HEK293T (cell line): ENCODE measurements around the gene ARMC10.

ENCODE experiments used
- BHLHE40 ChIP-seq: fragments of 450-650 bp; IDR thresholded peaks from 2 replicates; pipeline ENCODE4 v1.6.1; 2016; ENCODE audit warnings: mild to moderate bottlenecking, moderate library complexity, borderline replicate concordance
- ELF4 ChIP-seq: fragments of 450-650 bp; IDR thresholded peaks from 2 replicates; pipeline ENCODE4 v1.6.1; 2017; ENCODE audit warnings: antibody characterized with exemption
- FOXA1 ChIP-seq: fragments of 450-650 bp; IDR thresholded peaks from 2 replicates; pipeline ENCODE4 v1.6.1; 2016; ENCODE audit warnings: mild to moderate bottlenecking
- FOXM1 ChIP-seq: fragments of 450-650 bp; IDR thresholded peaks from 2 replicates; pipeline ENCODE4 v1.6.1; 2017; ENCODE audit warnings: mild to moderate bottlenecking, borderline replicate concordance
- L3MBTL2 ChIP-seq: fragments of 450-650 bp; conservative IDR thresholded peaks from 2 replicates; pipeline ENCODE4 v1.6.1; 2016; ENCODE audit warnings: mild to moderate bottlenecking
- NFRKB ChIP-seq: fragments of 450-650 bp; IDR thresholded peaks from 2 replicates; pipeline ENCODE4 v1.6.1; 2016; ENCODE audit warnings: mild to moderate bottlenecking, moderate library complexity
- SP1 ChIP-seq: fragments of 450-650 bp; IDR thresholded peaks from 2 replicates; pipeline ENCODE4 v1.6.1; 2017

DNA sequence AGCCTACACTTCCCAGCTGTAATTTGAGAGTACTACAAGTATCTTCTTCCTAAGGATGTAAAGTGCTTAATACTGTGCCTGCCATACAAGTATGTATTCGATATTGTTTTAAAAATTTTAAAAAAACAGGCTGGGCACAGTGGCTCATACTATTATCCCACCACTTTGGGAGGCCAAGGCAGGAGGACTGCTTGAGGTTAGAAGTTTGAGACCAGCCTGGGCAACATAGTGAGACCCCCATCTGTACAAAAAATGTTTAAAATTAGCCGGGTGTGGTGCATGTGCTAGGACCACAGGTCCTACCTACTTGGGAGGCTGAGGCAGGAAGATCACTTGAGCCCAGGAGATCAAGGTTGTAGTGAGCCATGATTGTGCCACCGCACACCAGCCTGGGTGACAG, 8.3 kb downstream of the ARMC10 start:
- TF ChIP-seq SP1: no peak
- no peak for TF ChIP-seq NFRKB
- no peak for TF ChIP-seq BHLHE40
- TF ChIP-seq FOXM1: no peak
- no peak for TF ChIP-seq FOXA1
- TF ChIP-seq L3MBTL2: no peak
- TF ChIP-seq ELF4: no peak
